GM23248 (cell line): ENCODE results near the gene TRAF2. TPM values are rescaled to one million over a fixed set of nuclear protein-coding genes. Genes with fewer than 3 reads are reported as not detected.

ENCODE experiments used
- DNase-seq: peaks from one replicate; pipeline ENCODE4 v3.0.0-alpha.2; 2015
- H2AFZ ChIP-seq: fragments of 200-600 bp; sonication (generic); 2 replicates; pipeline ENCODE4 v1.6.1; 2016; ENCODE audit warnings: antibody characterized with exemption
- H3F3A ChIP-seq: fragments of 200-600 bp; sonication (generic); 2 replicates; pipeline ENCODE4 v1.6.1; 2016; ENCODE audit warnings: mild to moderate bottlenecking, antibody characterized with exemption, mixed run types; ENCODE audit not compliant: insufficient read depth
- H3K27ac ChIP-seq: fragments of 200-600 bp; sonication (generic); 2 replicates; pipeline ENCODE4 v1.5.1; 2016; ENCODE audit warnings: mild to moderate bottlenecking
- H3K27me3 ChIP-seq: fragments of 200-600 bp; sonication (generic); replicated peaks from 2 replicates; pipeline ENCODE4 v1.6.1; 2016; ENCODE audit warnings: mild to moderate bottlenecking; ENCODE audit not compliant: insufficient read depth
- H3K36me3 ChIP-seq: fragments of 200-600 bp; sonication (generic); 2 replicates; pipeline ENCODE4 v1.6.1; 2016; ENCODE audit warnings: low read depth, mild to moderate bottlenecking
- H3K4me1 ChIP-seq: fragments of 200-600 bp; sonication (generic); 2 replicates; pipeline ENCODE4 v1.6.1; 2016; ENCODE audit warnings: mild to moderate bottlenecking; ENCODE audit not compliant: insufficient read depth
- H3K4me2 ChIP-seq: fragments of 200-600 bp; sonication (generic); one replicate; pipeline ENCODE4 v1.6.1; 2016; ENCODE audit warnings: mild to moderate bottlenecking; ENCODE audit not compliant: unreplicated experiment
- H3K4me3 ChIP-seq: fragments of 200-600 bp; sonication (generic); 2 replicates; pipeline ENCODE4 v1.5.1; 2016; ENCODE audit warnings: mild to moderate bottlenecking
- H3K79me2 ChIP-seq: fragments of 200-600 bp; sonication (generic); 2 replicates; pipeline ENCODE4 v1.6.1; 2016; ENCODE audit warnings: mild to moderate bottlenecking; ENCODE audit not compliant: insufficient read depth
- H3K9ac ChIP-seq: fragments of 200-600 bp; sonication (generic); 2 replicates; pipeline ENCODE4 v1.6.1; 2016; ENCODE audit warnings: mild to moderate bottlenecking
- H3K9me2 ChIP-seq: fragments of 200-600 bp; sonication (generic); 2 replicates; pipeline ENCODE4 v1.6.1; 2016; ENCODE audit warnings: mixed run types, mild to moderate bottlenecking, moderate library complexity; ENCODE audit not compliant: insufficient read depth
- H3K9me3 ChIP-seq: fragments of 200-600 bp; sonication (generic); one replicate; pipeline ENCODE4 v1.6.1; 2017; ENCODE audit warnings: low read depth
- H4K20me1 ChIP-seq: fragments of 200-600 bp; sonication (generic); 2 replicates; pipeline ENCODE4 v1.6.0; 2016; ENCODE audit not compliant: insufficient read depth
- EZH2 ChIP-seq: fragments of 200-600 bp; sonication (generic); IDR thresholded peaks from 2 replicates; pipeline ENCODE4 v1.6.1; 2018; ENCODE audit warnings: antibody characterized with exemption, mild to moderate bottlenecking; ENCODE audit not compliant: insufficient read depth, poor library complexity, severe bottlenecking
- EZH2phosphoT487 ChIP-seq: fragments of 200-600 bp; sonication (generic); IDR thresholded peaks from 2 replicates; pipeline ENCODE4 v1.6.1; 2018; ENCODE audit warnings: antibody characterized with exemption, moderate library complexity, mild to moderate bottlenecking, low read depth; ENCODE audit not compliant: insufficient read depth
- WGBS, 2 experiments: methylation state at CpG; one replicate each; pipeline ENCODE4 v1.1.6; 2015 to 2017; ENCODE audit warnings: low lambda C conversion rate in 2 of 2, low coverage in 1 of 2; ENCODE audit errors: missing lambda C conversion rate in 2 of 2; 5-methylcytosine and 5-hydroxymethylcytosine counted together
- in situ Hi-C: fragments of 300-500 bp; cut with MboI; formaldehyde crosslinking; loops from 2 replicates; pipeline ENCODE4 v1.15.0; 2020
- polyA plus RNA-seq: library from polyadenylated mRNA; unstranded; fragments of >200 nt; fragmentation: Nextera tagmentation; extraction: Ambion mirVana; gene quantifications from 2 replicates; pipeline ENCODE4 v1.2.1, GENCODE V29; 2016
- total RNA-seq: library from RNA; depleted of rRNA; stranded (reverse); fragments of >200 nt; shearing (Covaris generic); gene quantifications from 2 replicates; pipeline ENCODE4 v1.2.3, GENCODE V29; 2014

Gene TRAF2
- total and polyA plus RNA-seq, 2 experiments from 2014 or later: 8.1 to 15.0 TPM

GRCh38 chr9:136860529-136860928 lies 25.8 kb upstream of the TRAF2 start:
- Histone ChIP-seq H3K4me3 (no peak overlapping the region), H3K9ac (no peak overlapping the region), H3K4me1 (peaks cover 9% of the 10 kb centered on the region), H2AFZ (no peak overlapping the region), H3K27me3 (no peaks in the 10 kb centered on the region), H3K4me2 (no peak overlapping the region), H3K36me3 (peaks cover 6% of the 10 kb centered on the region), H3K27ac (no peak overlapping the region), H3K9me3 (no peaks in the 10 kb centered on the region), H4K20me1 (no peaks in the 10 kb centered on the region), H3F3A (no peaks in the 10 kb centered on the region), H3K9me2 (no peaks in the 10 kb centered on the region), H3K79me2 (peaks cover 29% of the 10 kb centered on the region)
- WGBS, 2 experiments: 96 to 98% methylated on average over 9 of the region's 9 CpGs
- DNase-seq: no peak
- TF ChIP-seq EZH2phosphoT487 (no peak), EZH2 (no peak)
- in situ Hi-C loops: no loop called here

GRCh38 chr9:136860933-136861873 lies 25.1 kb upstream of the TRAF2 start:
- 89 to 90% methylated on average over 21 of the region's 22 CpGs for WGBS, 2 experiments
- DNase-seq: no peak
- in situ Hi-C loops: no loop called here
- Histone ChIP-seq H3K27ac (no peak overlapping the region), H3K9ac (no peak overlapping the region), H3K4me2 (no peak overlapping the region), H4K20me1 (no peaks in the 10 kb centered on the region), H3F3A (no peaks in the 10 kb centered on the region), H3K4me1 (peaks cover 9% of the 10 kb centered on the region), H3K27me3 (no peaks in the 10 kb centered on the region), H3K36me3 (peaks cover 6% of the 10 kb centered on the region), H3K9me2 (no peaks in the 10 kb centered on the region), H2AFZ (no peak overlapping the region), H3K4me3 (no peak overlapping the region), H3K9me3 (no peaks in the 10 kb centered on the region), H3K79me2 (peaks cover 34% of the 10 kb centered on the region)
- TF ChIP-seq EZH2phosphoT487 (no peak), EZH2 (no peak)

- DNase-seq: no peak
- H3K27ac ChIP-seq: no peak overlapping the region
- H3K79me2 ChIP-seq: peaks cover 39% of the 10 kb centered on the region
- no peaks in the 10 kb centered on the region for H3K27me3 ChIP-seq
- no peak overlapping the region for H2AFZ ChIP-seq
- H3K4me2 ChIP-seq: no peak overlapping the region
- peaks cover 13% of the 10 kb centered on the region for H3K4me1 ChIP-seq
- H3K9ac ChIP-seq: no peak overlapping the region
- in situ Hi-C loops: no loop called here
- WGBS, 2 experiments: 95 to 97% methylated on average over 26 of the region's 26 CpGs
- no peaks in the 10 kb centered on the region for H4K20me1 ChIP-seq
- H3F3A ChIP-seq: no peaks in the 10 kb centered on the region
- no peak overlapping the region for H3K4me3 ChIP-seq
- H3K9me2 ChIP-seq: no peaks in the 10 kb centered on the region
- H3K36me3 ChIP-seq: peaks cover 6% of the 10 kb centered on the region
- no peaks in the 10 kb centered on the region for H3K9me3 ChIP-seq
- TF ChIP-seq EZH2phosphoT487 (no peak), EZH2 (no peak)
These were observed 24.4 kb upstream of the TRAF2 start for GRCh38 chr9:136861874-136862457.

DNA sequence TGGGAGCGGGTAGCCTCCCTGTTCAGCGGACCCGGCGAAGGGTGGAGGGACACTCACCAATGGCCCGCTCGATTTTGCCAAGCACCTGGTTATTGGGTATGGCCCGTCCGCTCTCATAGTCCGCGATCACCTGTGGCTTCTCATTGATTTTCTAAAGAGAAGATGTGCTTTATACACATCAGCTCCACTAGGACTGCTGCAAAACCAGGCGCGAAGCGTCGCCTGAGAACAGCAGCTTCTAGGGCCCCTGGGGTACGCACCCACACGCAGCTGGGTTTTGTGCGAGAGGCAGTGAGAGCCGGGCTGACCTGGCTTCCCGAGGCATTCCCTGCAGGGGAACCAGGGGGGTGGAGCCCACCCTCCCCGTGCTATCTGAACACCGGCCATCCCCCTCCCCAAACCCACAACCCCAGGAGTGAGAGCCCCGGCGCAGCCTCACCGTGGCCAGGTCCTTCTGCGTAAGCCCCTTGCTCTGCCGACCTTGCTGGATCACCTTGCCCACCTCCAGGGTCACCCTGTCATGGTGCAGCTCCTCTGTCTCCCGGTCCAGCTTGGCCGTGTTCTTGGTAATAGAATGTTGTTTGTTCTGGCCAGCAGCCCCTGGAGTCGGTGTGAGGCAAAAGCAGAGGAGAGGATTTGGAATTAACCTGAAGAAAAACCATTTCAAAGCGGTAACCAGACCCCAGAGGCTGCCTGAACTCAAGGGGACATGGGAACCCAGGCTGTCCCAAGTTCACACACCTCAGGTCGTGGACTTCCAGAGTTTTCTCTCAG lies 23.3 kb upstream of the TRAF2 start:
- H3K36me3 ChIP-seq: peaks cover 6% of the 10 kb centered on the region
- in situ Hi-C loops: no loop called here

More for the DNA sequence above, 23.3 kb upstream of the TRAF2 start:
- no peak overlapping the region for H3K4me2 ChIP-seq
- no peaks in the 10 kb centered on the region for H3F3A ChIP-seq
- no peak overlapping the region for H3K27ac ChIP-seq
- peaks cover 15% of the 10 kb centered on the region for H3K4me1 ChIP-seq
- 94 to 96% methylated on average over 24 to 31 of the region's 31 CpGs for WGBS, 2 experiments
- no peaks in the 10 kb centered on the region for H3K9me2 ChIP-seq
- H3K9ac ChIP-seq: no peak overlapping the region
- H3K27me3 ChIP-seq: no peaks in the 10 kb centered on the region
- no peaks in the 10 kb centered on the region for H3K9me3 ChIP-seq
- TF ChIP-seq EZH2 (no peak), EZH2phosphoT487 (no peak)
- H2AFZ ChIP-seq: no peak overlapping the region
- no peaks in the 10 kb centered on the region for H4K20me1 ChIP-seq
- no peak overlapping the region for H3K4me3 ChIP-seq
- H3K79me2 ChIP-seq: peaks cover 46% of the 10 kb centered on the region
- DNase-seq: no peak
